Caco-2 (cell line): ENCODE measurements around the gene FAM168A. TPM values are rescaled to one million over a fixed set of nuclear protein-coding genes. Genes with fewer than 3 reads are reported as not detected.
A peak's percentile ranks its signal among the peaks of the same experiment; 100 is the strongest.

Experiments
- BruUV-seq: library from RNA; stranded (reverse); fragments of 400-500 nt; replicated peaks from 2 replicates; lab custom pipeline; 2021; lab: Mats Ljungman, UMichigan
- CTCF ChIA-PET: fragments of 300-600 bp; sonication (Branson Sonifier 250); formaldehyde crosslinking; loops from one replicate; lab custom pipeline; 2022; ENCODE audit warnings: antibody characterized with exemption; lab: Charles Lee
- POLR2A ChIA-PET: fragments of 300-600 bp; sonication (Branson Sonifier 250); formaldehyde crosslinking; loops from one replicate; lab custom pipeline; 2022; ENCODE audit warnings: antibody characterized with exemption; lab: Charles Lee
- DNase-seq, 2 experiments: peaks; one replicate each; pipeline versions ENCODE4 v3.0.0 to v3.0.0-alpha.2; 2020 to 2022
- H3K27me3 ChIP-seq: replicated peaks from 2 replicates; pipeline ENCODE4 v1.6.0; 2011; ENCODE audit warnings: low read length; ENCODE audit not compliant: control insufficient read depth, insufficient read depth
- H3K36me3 ChIP-seq: 2 replicates; pipeline ENCODE4 v1.5.1; 2011; ENCODE audit warnings: low read length; ENCODE audit not compliant: control insufficient read depth, insufficient read depth
- H3K4me1 ChIP-seq: fragments of 250-450 bp; sonication (Bioruptor Pico); 2 replicates; pipeline ENCODE4 v1.5.1; 2020; ENCODE audit warnings: mild to moderate bottlenecking
- H3K4me3 ChIP-seq: 2 replicates; pipeline ENCODE4 v1.5.1; 2011; ENCODE audit warnings: low read depth, mild to moderate bottlenecking, control low read depth, low read length
- H3K9me3 ChIP-seq: fragments of 250-450 bp; sonication (Bioruptor Pico); 2 replicates; pipeline ENCODE4 v1.5.1; 2020; ENCODE audit warnings: mild to moderate bottlenecking, moderate library complexity
- H3K27ac Mint-ChIP-seq: one replicate; pipeline ENCODE4 v1.8.0; 2022; ENCODE audit warnings: mixed read lengths; ENCODE audit not compliant: unreplicated experiment
- H3K27me3 Mint-ChIP-seq: one replicate; pipeline ENCODE4 v1.8.0; 2022; ENCODE audit warnings: mixed read lengths; ENCODE audit not compliant: insufficient read depth, unreplicated experiment
- H3K36me3 Mint-ChIP-seq: one replicate; pipeline ENCODE4 v1.8.0; 2022; ENCODE audit warnings: mild to moderate bottlenecking, mixed read lengths; ENCODE audit not compliant: insufficient read depth, unreplicated experiment
- H3K4me1 Mint-ChIP-seq: one replicate; pipeline ENCODE4 v1.8.0; 2022; ENCODE audit warnings: low read depth, mixed read lengths; ENCODE audit not compliant: unreplicated experiment
- H3K4me3 Mint-ChIP-seq: one replicate; pipeline ENCODE4 v1.8.0; 2022; ENCODE audit warnings: mild to moderate bottlenecking, moderate library complexity, mixed read lengths; ENCODE audit not compliant: unreplicated experiment
- H3K9me3 Mint-ChIP-seq: one replicate; pipeline ENCODE4 v1.8.0; 2022; ENCODE audit warnings: mixed read lengths; ENCODE audit not compliant: unreplicated experiment
- intact Hi-C: fragments of 100-400 bp; cut with micrococcal nuclease; formaldehyde crosslinking; loops from one replicate; pipeline ENCODE4 v1.10.0; 2022; ENCODE audit not compliant: unreplicated experiment
- total RNA-seq: library from RNA; stranded (reverse); gene quantifications from 2 replicates; pipeline ENCODE4 v1.2.3, GENCODE V29; 2022
- TF ChIP-seq, protein P1 (sequence below), 2 experiments: fragments of 200-600 bp in 1 of 2; IDR thresholded peaks; 1 replicate in 1 of 2; 2 replicates in 1 of 2; pipeline versions ENCODE4 v1.5.1 to v1.8.0; 2011 to 2022; ENCODE audit warnings: antibody characterized with exemption in 1 of 2, control low read depth in 1 of 2, inconsistent platforms in 1 of 2, low read depth in 1 of 2, low read length in 1 of 2, mild to moderate bottlenecking in 1 of 2, moderate library complexity in 1 of 2; ENCODE audit not compliant: insufficient read depth in 1 of 2, severe bottlenecking in 1 of 2, unreplicated experiment in 1 of 2

Gene FAM168A
- total RNA-seq, 1 experiment from 2014 or later: 46.0 TPM

DNA sequence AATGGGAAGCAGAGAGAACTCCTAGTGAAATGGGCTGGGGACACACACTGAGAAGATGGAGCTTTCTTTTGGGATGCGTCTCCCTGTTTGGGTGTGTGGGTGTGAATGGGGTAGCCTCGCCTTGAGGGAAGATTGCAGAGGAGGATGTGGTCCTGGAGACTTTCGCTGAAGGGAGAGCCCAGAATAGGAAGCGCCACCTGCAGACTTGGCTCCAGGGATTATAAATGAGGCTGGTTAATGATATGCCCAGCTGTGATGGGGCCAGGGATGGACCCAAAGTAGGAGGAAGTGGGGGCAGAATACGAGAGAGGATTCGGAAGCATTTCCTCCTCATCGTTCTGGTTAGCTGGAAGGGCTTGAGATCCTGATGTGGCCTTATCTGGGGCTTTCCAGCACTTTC, 208.0 kb downstream of the FAM168A start:
- CTCF ChIA-PET: no interaction called here
- intact Hi-C loops: no loop called here
- Histone ChIP-seq H3K36me3 (no peaks in the 10 kb centered on the region), H3K9me3 (no peaks in the 10 kb centered on the region), H3K4me1 (peaks cover 4% of the 10 kb centered on the region), H3K4me3 (no peak overlapping the region), H3K27me3 (no peaks in the 10 kb centered on the region)
- H3K27ac Mint-ChIP-seq: no peak overlapping the region
- no peaks in the 10 kb centered on the region for H3K4me1 Mint-ChIP-seq
- H3K36me3 Mint-ChIP-seq: peaks cover 14% of the 10 kb centered on the region
- H3K4me3 Mint-ChIP-seq: no peak overlapping the region
- POLR2A ChIA-PET: interaction anchor here (0.6 kb wide), 1 partner anchor 13 kb away, joined by 6 read pairs; no protein-coding TSS in a partner anchor
- H3K27me3 Mint-ChIP-seq: no peaks in the 10 kb centered on the region
- no peak for DNase-seq
- H3K9me3 Mint-ChIP-seq: no peaks in the 10 kb centered on the region
- no TSS peak for BruUV-seq
- TF ChIP-seq, protein P1, sequence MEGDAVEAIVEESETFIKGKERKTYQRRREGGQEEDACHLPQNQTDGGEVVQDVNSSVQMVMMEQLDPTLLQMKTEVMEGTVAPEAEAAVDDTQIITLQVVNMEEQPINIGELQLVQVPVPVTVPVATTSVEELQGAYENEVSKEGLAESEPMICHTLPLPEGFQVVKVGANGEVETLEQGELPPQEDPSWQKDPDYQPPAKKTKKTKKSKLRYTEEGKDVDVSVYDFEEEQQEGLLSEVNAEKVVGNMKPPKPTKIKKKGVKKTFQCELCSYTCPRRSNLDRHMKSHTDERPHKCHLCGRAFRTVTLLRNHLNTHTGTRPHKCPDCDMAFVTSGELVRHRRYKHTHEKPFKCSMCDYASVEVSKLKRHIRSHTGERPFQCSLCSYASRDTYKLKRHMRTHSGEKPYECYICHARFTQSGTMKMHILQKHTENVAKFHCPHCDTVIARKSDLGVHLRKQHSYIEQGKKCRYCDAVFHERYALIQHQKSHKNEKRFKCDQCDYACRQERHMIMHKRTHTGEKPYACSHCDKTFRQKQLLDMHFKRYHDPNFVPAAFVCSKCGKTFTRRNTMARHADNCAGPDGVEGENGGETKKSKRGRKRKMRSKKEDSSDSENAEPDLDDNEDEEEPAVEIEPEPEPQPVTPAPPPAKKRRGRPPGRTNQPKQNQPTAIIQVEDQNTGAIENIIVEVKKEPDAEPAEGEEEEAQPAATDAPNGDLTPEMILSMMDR (IDR thresholded peaks at IDR 0.05; ENCODE audit: insufficient read depth in 1 of 2, low read depth in 1 of 2, low read length in 1 of 2, severe bottlenecking in 1 of 2, unreplicated experiment in 1 of 2): no peak

DNA sequence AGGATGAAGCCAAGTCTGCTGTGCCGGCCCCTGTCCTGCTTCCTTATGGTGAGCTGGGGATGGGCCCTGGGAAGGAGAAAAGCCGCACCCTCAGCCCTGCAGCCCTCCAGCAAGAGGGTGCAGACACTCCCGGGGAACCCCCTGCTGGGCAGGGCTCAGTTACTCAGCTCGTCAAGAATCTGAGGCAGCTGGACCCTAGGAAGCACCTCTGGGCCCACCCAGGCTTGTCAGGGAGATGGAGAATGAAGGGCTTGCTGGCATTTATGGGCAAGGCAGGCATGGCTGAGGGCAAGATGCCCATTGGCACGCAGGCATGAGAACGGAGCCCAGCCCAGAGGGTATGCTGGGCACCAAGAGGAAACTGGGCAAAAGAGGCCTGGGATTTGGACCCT, 208.8 kb downstream of the FAM168A start:
- no peaks in the 10 kb centered on the region for H3K36me3 ChIP-seq
- CTCF ChIA-PET: no interaction called here
- Mint-ChIP-seq H3K36me3 (peaks cover 14% of the 10 kb centered on the region), H3K27ac (no peak overlapping the region), H3K4me1 (no peaks in the 10 kb centered on the region), H3K9me3 (no peaks in the 10 kb centered on the region), H3K4me3 (no peak overlapping the region), H3K27me3 (no peaks in the 10 kb centered on the region)
- intact Hi-C loops: no loop called here
- POLR2A ChIA-PET: no interaction called here
- H3K4me3 ChIP-seq: no peak overlapping the region
- peaks cover 4% of the 10 kb centered on the region for H3K4me1 ChIP-seq
- no peaks in the 10 kb centered on the region for H3K27me3 ChIP-seq
- H3K9me3 ChIP-seq: no peaks in the 10 kb centered on the region
- TF ChIP-seq, protein P1 (IDR thresholded peaks at IDR 0.05; ENCODE audit: insufficient read depth in 1 of 2, low read depth in 1 of 2, low read length in 1 of 2, severe bottlenecking in 1 of 2, unreplicated experiment in 1 of 2): no peak
- DNase-seq: no peak
- BruUV-seq: no TSS peak

DNA sequence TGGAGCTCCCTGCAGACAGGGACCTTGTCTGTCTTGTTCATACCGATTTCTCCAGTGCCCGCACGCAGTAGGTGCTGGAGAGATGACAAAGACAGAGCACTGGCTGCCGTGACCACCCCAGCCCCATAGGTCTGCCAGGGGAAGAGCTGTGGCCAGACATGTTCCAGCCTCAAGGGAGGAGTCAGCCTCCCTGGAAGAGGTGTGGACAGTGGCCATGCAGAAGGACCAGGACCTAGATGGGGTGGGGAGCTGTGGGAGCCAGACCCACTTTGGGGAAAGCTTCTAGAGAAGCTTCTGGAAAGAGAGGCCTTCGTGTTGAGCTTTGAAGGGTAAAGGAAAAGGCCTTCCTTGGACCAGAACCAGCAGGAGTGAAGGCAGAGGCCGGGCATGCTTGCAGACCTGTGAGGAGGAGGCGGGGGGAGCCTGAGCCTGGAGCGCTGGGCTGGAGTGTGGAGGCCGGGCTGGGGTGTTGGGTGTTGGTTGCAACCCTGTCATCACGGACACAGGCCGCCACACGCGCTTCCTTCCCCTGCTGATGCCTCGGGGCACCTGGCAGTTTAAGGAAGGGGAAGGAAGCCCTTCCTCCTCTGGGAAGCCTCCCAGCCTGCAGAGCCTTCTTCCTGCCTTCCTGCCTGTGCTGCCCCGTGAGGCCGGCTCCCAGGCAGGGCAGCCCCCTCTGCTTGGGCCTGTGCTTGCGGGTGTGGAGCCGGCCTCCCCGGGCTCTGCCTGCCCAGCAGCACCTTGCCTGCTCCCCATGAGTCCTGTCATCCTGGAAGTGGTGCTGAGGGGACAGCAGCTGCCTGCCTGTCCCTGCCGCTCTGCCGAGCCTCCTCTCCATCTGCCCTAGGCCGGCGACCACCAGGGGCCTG, 209.4 kb downstream of the FAM168A start:
- no peaks in the 10 kb centered on the region for H3K9me3 Mint-ChIP-seq
- H3K4me3 Mint-ChIP-seq: no peak overlapping the region
- TF ChIP-seq, protein P1 (IDR thresholded peaks at IDR 0.05; ENCODE audit: insufficient read depth in 1 of 2, low read depth in 1 of 2, low read length in 1 of 2, severe bottlenecking in 1 of 2, unreplicated experiment in 1 of 2): no peak
- peaks cover 4% of the 10 kb centered on the region for H3K4me1 ChIP-seq
- H3K9me3 ChIP-seq: no peaks in the 10 kb centered on the region
- no peaks in the 10 kb centered on the region for H3K4me1 Mint-ChIP-seq
- peaks cover 10% of the 10 kb centered on the region for H3K36me3 Mint-ChIP-seq
- ChIA-PET CTCF (no interaction called here), POLR2A (no interaction called here)
- H3K27me3 ChIP-seq: no peaks in the 10 kb centered on the region
- peak overlapping the region; percentile 22 for H3K27ac Mint-ChIP-seq
- no peaks in the 10 kb centered on the region for H3K36me3 ChIP-seq
- no TSS peak for BruUV-seq
- no peak for DNase-seq
- intact Hi-C loops: no loop called here
- H3K27me3 Mint-ChIP-seq: no peaks in the 10 kb centered on the region
- H3K4me3 ChIP-seq: no peak overlapping the region
